ENCODE results near the gene WDHD1.

WDHD1 gene

DNA sequence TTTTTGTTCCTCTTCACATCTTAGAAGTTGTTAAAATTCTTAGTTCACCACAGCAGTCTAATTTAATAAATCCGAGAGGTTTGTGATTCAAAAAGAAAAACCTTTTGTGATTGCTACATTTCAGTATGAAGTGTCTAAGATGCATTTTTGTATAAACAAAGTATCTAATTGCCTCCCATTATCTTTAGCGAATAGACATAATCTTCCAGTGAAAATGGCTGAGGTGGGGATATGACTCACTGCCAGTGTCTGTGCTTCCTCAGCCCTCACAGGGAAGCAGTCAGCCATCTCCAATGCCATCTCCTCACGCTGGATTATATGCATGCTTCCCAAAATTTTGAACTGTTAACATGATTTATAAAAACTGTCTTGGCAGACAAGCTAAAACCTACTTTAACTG lies 131.9 kb downstream of the WDHD1 start:
- Mint-ChIP-seq H3K27ac (no peak overlapping the region), H3K9me3 (no peaks in the 10 kb centered on the region), H3K4me3 (no peak overlapping the region), H3K36me3 (ENCODE audit: low read depth) (peaks cover 13% of the 10 kb centered on the region), H3K4me1 (ENCODE audit: low read depth) (peaks cover 30% of the 10 kb centered on the region), H3K27me3 (ENCODE audit: low read depth) (no peaks in the 10 kb centered on the region)

DNA sequence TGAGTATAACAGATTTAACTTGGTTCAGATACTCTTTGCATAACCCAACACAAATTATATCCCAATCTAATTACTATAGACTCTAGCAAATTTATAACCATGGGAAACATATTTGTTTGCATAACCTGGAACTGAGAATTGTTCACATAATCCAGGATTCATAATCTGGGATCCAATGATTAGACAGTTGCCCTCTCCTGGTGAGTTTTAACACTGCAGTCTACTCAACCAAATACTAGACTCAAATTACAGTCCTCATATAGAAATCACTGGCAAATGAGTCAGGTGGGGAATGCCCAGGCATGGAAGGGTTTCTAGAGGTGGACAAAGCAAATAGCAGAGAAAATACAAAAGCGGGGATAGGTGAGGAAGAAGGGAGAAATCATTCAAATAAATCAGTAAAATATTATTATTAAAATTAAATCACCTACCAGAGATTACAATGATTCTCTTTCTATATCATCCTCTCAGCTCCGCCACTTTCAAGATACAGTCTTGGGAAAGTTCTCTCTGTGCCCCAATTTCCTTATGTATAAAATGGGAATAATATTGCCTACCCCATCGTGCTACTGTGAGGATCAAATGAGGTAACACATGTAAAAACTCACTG lies 133.6 kb downstream of the WDHD1 start:
- H3K4me3 Mint-ChIP-seq = no peak overlapping the region
- H3K36me3 Mint-ChIP-seq (ENCODE audit: low read depth) = peaks cover 16% of the 10 kb centered on the region
- H3K9me3 Mint-ChIP-seq = no peaks in the 10 kb centered on the region
- no peaks in the 10 kb centered on the region for H3K27me3 Mint-ChIP-seq (ENCODE audit: low read depth)
- H3K4me1 Mint-ChIP-seq (ENCODE audit: low read depth) = peaks cover 37% of the 10 kb centered on the region
- no peak overlapping the region for H3K27ac Mint-ChIP-seq

DNA sequence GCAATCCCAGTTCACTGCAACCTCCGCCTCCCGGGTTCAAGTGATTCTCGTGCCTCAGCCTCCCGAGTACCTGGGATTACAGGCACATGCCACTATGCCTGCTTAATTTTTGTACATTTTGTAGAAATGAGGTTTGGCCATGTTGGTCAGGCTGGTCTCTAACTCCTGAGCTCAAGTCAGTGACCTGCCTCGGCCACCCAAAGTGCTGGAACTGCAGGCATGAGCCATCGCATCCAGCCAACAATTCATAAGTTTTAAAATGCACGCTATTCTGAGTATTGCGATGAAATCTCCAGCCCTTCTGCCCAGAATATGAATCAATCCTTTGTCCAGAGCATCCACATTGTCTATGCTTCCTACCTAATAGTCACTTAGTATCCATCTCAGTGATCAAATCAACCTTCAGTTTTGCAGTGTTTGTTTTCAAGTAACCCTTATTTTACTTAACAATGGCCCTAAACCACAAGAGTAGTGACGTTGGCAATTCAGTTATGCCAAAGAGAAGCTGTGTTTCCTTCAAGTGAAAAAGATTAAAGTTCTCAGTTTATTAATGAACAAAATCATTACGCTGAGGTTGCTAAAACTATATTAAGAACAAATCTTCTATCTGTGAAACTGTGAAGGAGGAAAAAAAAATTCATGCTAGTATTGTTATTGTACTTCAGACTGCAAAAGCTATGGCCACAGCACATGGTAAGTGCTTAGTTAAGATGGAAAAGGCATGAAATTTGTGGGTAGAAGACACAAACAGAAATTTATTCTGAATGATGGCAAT lies 135.2 kb downstream of the WDHD1 start:
- H3K27me3 Mint-ChIP-seq (ENCODE audit: low read depth) = no peaks in the 10 kb centered on the region
- peaks cover 38% of the 10 kb centered on the region for H3K4me1 Mint-ChIP-seq (ENCODE audit: low read depth)
- no peaks in the 10 kb centered on the region for H3K9me3 Mint-ChIP-seq
- H3K36me3 Mint-ChIP-seq (ENCODE audit: low read depth) = peaks cover 12% of the 10 kb centered on the region
- H3K27ac Mint-ChIP-seq = no peak overlapping the region
- H3K4me3 Mint-ChIP-seq = no peak overlapping the region

DNA sequence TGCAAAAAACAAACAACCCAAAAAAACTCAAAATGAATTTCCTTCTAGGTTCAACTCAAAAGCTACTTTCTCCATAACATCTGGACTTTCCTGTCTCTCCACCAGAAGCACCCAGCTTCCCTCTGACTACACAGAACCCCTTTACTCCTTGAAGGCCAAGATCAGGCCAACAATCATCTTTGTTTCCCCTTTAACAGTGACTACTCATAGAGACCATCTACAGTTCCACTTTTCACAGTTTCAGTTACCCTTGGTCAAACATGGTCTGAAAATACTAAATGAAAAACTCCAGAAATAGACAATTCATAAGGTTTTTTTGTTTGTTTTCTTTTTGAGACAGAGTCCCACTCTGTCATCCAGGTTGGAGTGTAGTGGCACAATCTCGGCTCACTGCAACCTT lies 136.1 kb downstream of the WDHD1 start:
- peaks cover 11% of the 10 kb centered on the region for H3K36me3 Mint-ChIP-seq (ENCODE audit: low read depth)
- no peak overlapping the region for H3K27ac Mint-ChIP-seq
- no peak overlapping the region for H3K4me3 Mint-ChIP-seq
- H3K27me3 Mint-ChIP-seq (ENCODE audit: low read depth) = no peaks in the 10 kb centered on the region
- H3K4me1 Mint-ChIP-seq (ENCODE audit: low read depth) = peaks cover 39% of the 10 kb centered on the region
- H3K9me3 Mint-ChIP-seq = no peaks in the 10 kb centered on the region

DNA sequence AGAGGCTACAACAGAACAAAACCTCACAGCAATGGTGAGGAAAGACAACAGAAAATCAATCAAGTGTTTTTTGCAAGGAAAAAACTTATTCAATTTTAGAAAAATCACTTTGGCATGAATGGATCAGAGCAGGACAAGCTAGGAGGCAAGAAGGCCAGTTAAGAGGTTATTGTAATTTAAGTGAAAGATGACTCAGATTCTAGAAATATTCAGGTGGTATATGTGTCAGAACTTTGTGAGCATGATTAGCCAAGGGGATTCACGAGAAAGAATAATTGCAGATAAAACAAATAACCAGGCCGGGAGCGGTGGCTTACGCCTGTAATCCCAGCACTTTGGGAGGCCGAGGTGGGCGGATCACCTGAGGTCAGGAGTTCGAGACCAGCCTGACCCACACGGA lies 137.0 kb downstream of the WDHD1 start:
- no peak overlapping the region for H3K4me3 Mint-ChIP-seq
- H3K27me3 Mint-ChIP-seq (ENCODE audit: low read depth) = no peaks in the 10 kb centered on the region
- H3K36me3 Mint-ChIP-seq (ENCODE audit: low read depth) = peaks cover 10% of the 10 kb centered on the region
- peaks cover 35% of the 10 kb centered on the region for H3K4me1 Mint-ChIP-seq (ENCODE audit: low read depth)
- H3K27ac Mint-ChIP-seq = no peak overlapping the region
- no peaks in the 10 kb centered on the region for H3K9me3 Mint-ChIP-seq

All from T-helper 1 cell treated with Interleukin-12 subunit alpha and Interleukin-12 subunit beta and Interleukin-4 antibody, amounts not matched to agents 30 μg/mL and 1 μg/mL, for 36 hours (primary cell).